B cell (primary cell): ENCODE results near the gene WDR19.

Experiments used
- CTCF ChIP-seq: fragments of 200-600 bp; IDR thresholded peaks from one replicate; pipeline ENCODE4 v1.8.0; 2022; ENCODE audit warnings: antibody characterized with exemption, mild to moderate bottlenecking
- EZH2 ChIP-seq: IDR thresholded peaks from 2 replicates; pipeline ENCODE4 v1.6.1; 2012; ENCODE audit warnings: borderline replicate concordance, low read depth, mild to moderate bottlenecking, moderate library complexity, low read length; ENCODE audit not compliant: insufficient read depth, poor library complexity, severe bottlenecking

GRCh38 chr4:39233114-39233513, 50.8 kb downstream of the WDR19 start:
- TF ChIP-seq CTCF = no peak
- TF ChIP-seq EZH2 = no peak
